Measurements from ENCODE around the gene REPS2.

The REPS2 gene

GRCh38 chrX:17030580-17031270 lies 84.3 kb downstream of the REPS2 start:
- H3K4me3 ChIP-seq (ENCODE audit: low read depth, low read length), result no peak overlapping the region
- DNase-seq (ENCODE audit: low read depth), result peak; percentile 60
- TF ChIP-seq CTCF (conservative IDR thresholded peaks at IDR 0.05; ENCODE audit: low read depth, low read length), result no peak

- TF ChIP-seq CTCF (conservative IDR thresholded peaks at IDR 0.05; ENCODE audit: low read depth, low read length), result no peak
- DNase-seq (ENCODE audit: low read depth), result no peak
These were observed 85.4 kb downstream of the REPS2 start for GRCh38 chrX:17031827-17032226.

GRCh38 chrX:17032351-17032750 lies 85.9 kb downstream of the REPS2 start:
- H3K4me3 ChIP-seq (ENCODE audit: low read depth, low read length), result no peak overlapping the region
- no peak for TF ChIP-seq CTCF (conservative IDR thresholded peaks at IDR 0.05; ENCODE audit: low read depth, low read length)
- DNase-seq (ENCODE audit: low read depth), result peak; percentile 54

More at GRCh38 chrX:17031827-17032226, 85.4 kb downstream of the REPS2 start:
- no peak overlapping the region for H3K4me3 ChIP-seq (ENCODE audit: low read depth, low read length)

GRCh38 chrX:17033225-17033624 lies 86.8 kb downstream of the REPS2 start:
- no peak overlapping the region for H3K4me3 ChIP-seq (ENCODE audit: low read depth, low read length)
- no peak for DNase-seq (ENCODE audit: low read depth)
- TF ChIP-seq CTCF (conservative IDR thresholded peaks at IDR 0.05; ENCODE audit: low read depth, low read length), result no peak

- no peak overlapping the region for H3K4me3 ChIP-seq (ENCODE audit: low read depth, low read length)
- no peak for TF ChIP-seq CTCF (conservative IDR thresholded peaks at IDR 0.05; ENCODE audit: low read depth, low read length)
- no peak for DNase-seq (ENCODE audit: low read depth)
These were observed 88.7 kb downstream of the REPS2 start for GRCh38 chrX:17035111-17035510.

GRCh38 chrX:17036171-17036961 lies 89.9 kb downstream of the REPS2 start:
- no peak for DNase-seq (ENCODE audit: low read depth)
- TF ChIP-seq CTCF (conservative IDR thresholded peaks at IDR 0.05; ENCODE audit: low read depth, low read length), result no peak
- no peak overlapping the region for H3K4me3 ChIP-seq (ENCODE audit: low read depth, low read length)
